Bronchial epithelial cell (primary cell): ENCODE results near the gene CERS1. TPM values are rescaled to one million over a fixed set of nuclear protein-coding genes. Genes with fewer than 3 reads are reported as not detected.

Source experiments
- DNase-seq: peaks from one replicate; pipeline ENCODE4 v3.0.0-alpha.2; 2010; ENCODE audit warnings: low read depth
- FAIRE-seq: peaks from 2 replicates; lab custom pipeline; 2011; peaks lifted over from hg19 to GRCh38; lab: Jason Lieb, UNC
- H3K27me3 ChIP-seq: 2 replicates; pipeline ENCODE4 v1.5.1; 2011; ENCODE audit warnings: low read length; ENCODE audit not compliant: control insufficient read depth, insufficient read depth
- H3K36me3 ChIP-seq: 2 replicates; pipeline ENCODE4 v1.5.1; 2011; ENCODE audit warnings: low read length; ENCODE audit not compliant: control insufficient read depth, insufficient read depth
- H3K4me3 ChIP-seq: 2 replicates; pipeline ENCODE4 v1.5.1; 2011; ENCODE audit warnings: mild to moderate bottlenecking, low read depth, low read length, control low read depth
- total RNA-seq: library from RNA; depleted of rRNA; stranded (reverse); fragments of >200 nt; gene quantifications from 2 replicates; pipeline ENCODE4 v1.2.1, GENCODE V29; 2014
- TF ChIP-seq, protein P1 (sequence below): IDR thresholded peaks from 2 replicates; pipeline ENCODE4 v1.5.1; 2011; ENCODE audit warnings: mild to moderate bottlenecking, moderate library complexity, low read length, control low read depth, inconsistent platforms; ENCODE audit not compliant: insufficient read depth, severe bottlenecking

The CERS1 gene
- total RNA-seq, 1 donor from 2014 or later, result 0.26 TPM

DNA sequence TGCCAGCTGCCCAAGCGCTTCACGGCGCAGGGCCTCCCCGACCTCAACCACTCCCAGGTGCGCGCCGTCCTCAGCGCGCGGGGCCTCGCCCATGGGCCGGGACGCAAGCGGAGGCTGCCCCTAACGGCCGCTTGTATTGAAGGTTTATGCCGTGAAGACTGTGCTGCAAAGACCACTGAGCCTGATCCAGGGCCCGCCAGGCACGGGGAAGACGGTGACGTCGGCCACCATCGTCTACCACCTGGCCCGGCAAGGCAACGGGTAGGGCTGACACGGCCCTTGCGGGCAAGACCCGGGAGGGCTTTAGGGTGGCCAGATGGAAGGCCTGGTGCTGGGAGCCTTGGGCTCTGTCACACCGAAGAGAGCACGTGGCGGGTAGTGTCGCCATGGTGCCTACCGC is 41.0 kb downstream of the CERS1 start:
- TF ChIP-seq, protein P1, sequence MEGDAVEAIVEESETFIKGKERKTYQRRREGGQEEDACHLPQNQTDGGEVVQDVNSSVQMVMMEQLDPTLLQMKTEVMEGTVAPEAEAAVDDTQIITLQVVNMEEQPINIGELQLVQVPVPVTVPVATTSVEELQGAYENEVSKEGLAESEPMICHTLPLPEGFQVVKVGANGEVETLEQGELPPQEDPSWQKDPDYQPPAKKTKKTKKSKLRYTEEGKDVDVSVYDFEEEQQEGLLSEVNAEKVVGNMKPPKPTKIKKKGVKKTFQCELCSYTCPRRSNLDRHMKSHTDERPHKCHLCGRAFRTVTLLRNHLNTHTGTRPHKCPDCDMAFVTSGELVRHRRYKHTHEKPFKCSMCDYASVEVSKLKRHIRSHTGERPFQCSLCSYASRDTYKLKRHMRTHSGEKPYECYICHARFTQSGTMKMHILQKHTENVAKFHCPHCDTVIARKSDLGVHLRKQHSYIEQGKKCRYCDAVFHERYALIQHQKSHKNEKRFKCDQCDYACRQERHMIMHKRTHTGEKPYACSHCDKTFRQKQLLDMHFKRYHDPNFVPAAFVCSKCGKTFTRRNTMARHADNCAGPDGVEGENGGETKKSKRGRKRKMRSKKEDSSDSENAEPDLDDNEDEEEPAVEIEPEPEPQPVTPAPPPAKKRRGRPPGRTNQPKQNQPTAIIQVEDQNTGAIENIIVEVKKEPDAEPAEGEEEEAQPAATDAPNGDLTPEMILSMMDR, result no peak
- Histone ChIP-seq H3K27me3 (no peaks in the 10 kb centered on the region), H3K4me3 (no peak overlapping the region), H3K36me3 (peaks cover 69% of the 10 kb centered on the region)
- DNase-seq (no peak), FAIRE-seq (no peak)

DNA sequence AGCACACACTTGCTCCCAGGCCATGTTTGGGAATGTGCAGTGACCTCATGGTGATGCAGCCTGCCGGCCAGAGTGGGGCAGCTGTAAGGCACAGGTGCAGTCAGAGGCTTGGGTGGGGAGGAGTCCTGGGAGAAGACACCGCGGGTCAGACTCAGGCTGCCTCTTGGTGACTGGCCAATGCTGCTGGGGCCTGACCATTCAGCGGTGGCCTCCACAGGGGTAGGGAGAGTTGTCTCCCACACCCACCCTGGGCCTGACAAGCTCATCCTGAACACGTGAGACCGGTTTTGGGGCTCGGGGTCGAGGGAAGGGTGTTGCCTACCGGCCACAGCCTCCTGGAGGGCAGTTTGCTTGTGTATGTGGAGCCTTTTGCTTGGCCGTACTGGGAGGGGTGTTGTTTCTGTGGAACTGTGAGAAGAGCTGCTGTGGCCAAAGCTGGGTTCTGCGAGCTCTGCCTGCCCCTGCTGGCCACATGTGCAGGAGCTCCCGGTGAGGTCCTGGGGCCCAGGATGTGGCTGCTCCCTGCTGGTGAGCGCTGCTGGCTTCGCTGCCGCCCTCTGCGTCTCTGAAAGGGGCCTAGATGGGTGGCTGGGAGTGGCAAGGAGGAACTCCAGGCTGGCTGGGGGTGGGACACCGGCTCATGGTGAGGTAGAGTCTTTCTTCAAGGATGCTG is 42.1 kb downstream of the CERS1 start:
- Histone ChIP-seq H3K27me3 (no peaks in the 10 kb centered on the region), H3K4me3 (no peak overlapping the region), H3K36me3 (peaks cover 70% of the 10 kb centered on the region)
- no peak for FAIRE-seq
- TF ChIP-seq, protein P1, result no peak
- no peak for DNase-seq

DNA sequence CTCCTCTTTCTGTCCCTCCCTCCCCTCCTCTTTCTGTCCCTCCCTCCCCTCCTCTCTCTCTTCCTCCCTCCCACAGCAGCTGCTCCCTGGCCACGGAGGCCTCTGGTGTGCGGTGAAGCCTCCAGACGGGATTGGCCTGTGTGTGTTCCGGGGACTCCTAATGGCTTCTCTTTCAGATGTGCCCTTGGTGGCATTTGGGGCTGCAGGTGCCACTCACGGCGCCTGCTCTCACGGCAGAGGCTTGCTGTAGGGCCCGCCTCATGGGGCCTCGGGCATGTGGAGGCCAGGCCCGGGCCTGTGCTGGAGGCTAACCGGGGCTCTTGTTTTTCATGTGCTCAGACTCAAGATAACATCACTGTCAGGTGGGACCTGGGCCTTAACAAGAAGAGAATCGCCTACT is 43.3 kb downstream of the CERS1 start:
- TF ChIP-seq, protein P1, result no peak
- FAIRE-seq, result no peak
- Histone ChIP-seq H3K27me3 (no peaks in the 10 kb centered on the region), H3K36me3 (peaks cover 66% of the 10 kb centered on the region), H3K4me3 (no peak overlapping the region)
- no peak for DNase-seq

DNA sequence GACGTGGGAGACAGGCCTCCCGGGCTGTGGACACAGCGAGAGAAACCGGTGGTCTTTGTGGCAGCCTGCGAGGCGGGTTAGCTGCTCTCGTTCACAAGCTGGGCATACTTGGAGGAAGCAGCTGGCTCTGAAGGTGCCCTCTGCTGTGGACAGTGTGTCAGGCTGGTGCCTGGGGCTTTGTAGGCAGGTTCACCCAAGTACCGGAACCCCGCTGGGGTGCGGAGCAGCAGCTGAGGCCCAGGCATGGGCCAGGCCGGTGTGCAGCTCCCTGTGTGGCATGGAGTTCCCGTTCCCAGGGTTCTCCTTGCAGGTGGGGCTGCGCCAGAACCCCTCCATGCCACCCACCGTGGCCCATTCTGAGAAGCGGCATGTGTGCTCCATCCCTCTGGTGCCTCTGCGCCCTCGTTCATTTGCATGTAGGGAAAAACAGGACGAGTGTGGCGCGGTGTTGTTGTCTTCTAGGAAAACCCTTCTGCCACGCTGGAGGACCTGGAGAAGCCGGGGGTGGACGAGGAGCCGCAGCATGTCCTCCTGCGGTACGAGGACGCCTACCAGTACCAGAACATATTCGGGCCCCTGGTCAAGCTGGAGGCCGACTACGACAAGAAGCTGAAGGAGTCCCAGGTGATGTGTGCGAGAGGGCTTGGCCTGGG is 44.2 kb downstream of the CERS1 start:
- FAIRE-seq (no peak), DNase-seq (no peak)
- Histone ChIP-seq H3K36me3 (peaks cover 58% of the 10 kb centered on the region), H3K4me3 (no peak overlapping the region), H3K27me3 (no peaks in the 10 kb centered on the region)
- TF ChIP-seq, protein P1, result no peak

DNA sequence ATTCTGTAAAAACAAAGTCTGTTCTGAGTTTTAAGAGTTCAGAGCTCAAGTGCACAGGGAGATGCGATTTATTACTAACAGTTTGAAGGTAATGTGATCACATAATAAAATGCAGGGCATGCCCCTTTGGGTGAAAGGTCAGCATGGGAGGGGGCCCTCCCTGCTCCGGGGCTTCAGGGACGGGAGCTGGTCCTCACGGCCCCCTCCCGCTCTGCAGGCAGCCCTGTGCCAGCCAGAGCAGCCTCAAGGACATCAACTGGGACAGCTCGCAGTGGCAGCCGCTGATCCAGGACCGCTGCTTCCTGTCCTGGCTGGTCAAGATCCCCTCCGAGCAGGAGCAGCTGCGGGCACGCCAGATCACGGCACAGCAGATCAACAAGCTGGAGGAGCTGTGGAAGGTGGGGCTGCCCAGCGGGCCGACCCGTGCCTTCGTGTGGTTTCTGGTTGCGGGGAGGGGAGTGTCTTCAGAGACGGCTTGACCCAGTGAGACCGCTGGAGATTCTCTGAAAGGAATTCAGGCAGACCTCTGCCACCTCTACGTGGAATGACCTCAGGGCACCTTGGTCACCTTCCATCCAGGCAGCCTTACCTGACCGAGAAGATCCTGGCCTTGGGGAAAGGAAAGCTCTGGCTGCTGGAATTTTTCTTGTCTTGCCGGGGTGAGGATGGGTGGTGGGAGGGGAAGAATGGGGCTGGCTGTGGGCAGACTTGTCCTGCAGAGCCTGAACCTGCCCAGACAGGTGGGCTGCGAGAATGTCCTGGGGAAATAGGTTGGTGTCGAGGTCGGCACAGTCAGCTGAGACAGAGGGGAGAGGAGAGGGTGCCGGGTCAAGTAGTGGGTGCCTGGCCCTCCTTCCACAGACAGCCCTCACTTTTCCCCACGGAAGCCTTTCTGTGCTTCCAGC is 45.2 kb downstream of the CERS1 start:
- FAIRE-seq (no peak), DNase-seq (peak; percentile 45)
- peaks cover 51% of the 10 kb centered on the region for H3K36me3 ChIP-seq
- no peaks in the 10 kb centered on the region for H3K27me3 ChIP-seq
- TF ChIP-seq, protein P1, result no peak
- no peak overlapping the region for H3K4me3 ChIP-seq
